Measurements from ENCODE around the gene SLC1A4.

SLC1A4 gene

GRCh38 chr2:65071499-65072180 is 82.4 kb downstream of the SLC1A4 start:
- no peak for FAIRE-seq
- no peak for DNase-seq (ENCODE audit: low spot score)

- DNase-seq (ENCODE audit: low spot score) = no peak
- FAIRE-seq = no peak
Measured at GRCh38 chr2:65072181-65072970, 83.2 kb downstream of the SLC1A4 start.

Measured in urothelium cell line (cell line).